Measurements from ENCODE around the gene MDM4. TPM values are rescaled to one million over a fixed set of nuclear protein-coding genes. Genes with fewer than 3 reads are reported as not detected.
A peak's percentile ranks its signal among the peaks of the same experiment; 100 is the strongest.

MDM4 gene
- polyA plus RNA-seq, 2 of the 4 experiments (the other 2 are of a cell fraction), result 4.6 to 48.9 TPM

DNA sequence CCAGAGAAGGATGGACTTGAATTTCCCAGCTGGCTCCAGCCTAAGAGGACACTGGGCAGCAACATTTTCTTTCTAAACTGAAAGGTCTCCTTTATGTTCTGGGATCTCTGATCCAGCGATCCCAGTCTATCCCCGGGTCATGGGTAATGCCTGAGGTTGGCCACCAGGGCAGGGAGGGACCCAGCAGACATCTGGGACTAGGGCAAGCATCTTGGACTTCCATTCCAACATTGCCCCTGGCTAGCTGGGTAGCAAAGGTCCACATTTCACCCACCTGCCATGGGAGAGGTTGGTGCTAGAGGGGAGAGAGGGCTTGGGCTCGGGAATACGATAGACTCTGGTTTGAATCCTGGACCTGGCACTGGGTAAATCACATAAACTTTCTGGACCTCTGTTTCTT lies 84.8 kb downstream of the MDM4 start:
- no peak for TF ChIP-seq NR3C1 (IDR thresholded peaks at IDR 0.05)
- TF ChIP-seq RAD21 (conservative IDR thresholded peaks at IDR 0.05 in 1 of 2, IDR thresholded peaks at IDR 0.05 in 1 of 2), result 0 out of 5 replicates have a peak, but pooled peaks of 1 of the 2 experiments have one; percentile 9
- peak; percentile 23 to 66 for DNase-seq (ENCODE audit: low read depth in 1 of 2, low spot score in 1 of 2)

DNA sequence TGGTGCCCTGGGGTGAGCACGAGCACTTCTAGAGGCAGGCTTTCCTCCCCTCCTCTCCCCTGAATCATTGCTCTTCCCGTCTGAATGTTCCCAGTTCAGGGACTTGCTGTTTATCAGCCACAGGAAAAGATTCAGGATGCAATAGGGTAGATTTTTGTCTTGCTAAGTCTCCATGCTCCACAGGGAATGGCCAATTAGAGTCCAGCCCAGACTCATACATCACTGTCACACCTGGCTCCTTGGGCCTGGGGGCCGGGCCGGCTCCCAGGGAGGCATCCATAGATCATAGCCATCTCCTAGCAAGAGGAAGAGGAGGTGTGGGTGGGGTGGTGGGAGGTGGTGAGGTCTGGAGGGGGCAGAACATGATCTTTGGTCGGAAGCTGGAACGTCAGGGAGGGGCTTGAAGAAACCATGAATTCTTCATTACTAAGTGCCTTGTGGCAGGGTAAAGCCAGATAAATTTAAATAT lies 85.9 kb downstream of the MDM4 start:
- WGBS (ENCODE audit: missing lambda C conversion rate), result 57% methylated on average over 6 of the region's 6 CpGs
- no peak overlapping the region for H3K4me3 ChIP-seq
- H3K4me2 ChIP-seq, result no peak overlapping the region
- no peak overlapping the region for H3K27ac ChIP-seq
- H3K9me3 ChIP-seq, result no peaks in the 10 kb centered on the region
- ATAC-seq (no peak), FAIRE-seq (no peak), DNase-seq (ENCODE audit: low read depth in 1 of 2, low spot score in 1 of 2) (no peak)
- H3K4me1 ChIP-seq, result no peaks in the 10 kb centered on the region
- CTCF ChIA-PET, result interaction anchor here (0.5 to 1.2 kb wide), 3 partner anchors 16 to 466 kb away, joined by 3 read pairs; no protein-coding TSS in a partner anchor
- POLR2A ChIA-PET, result no interaction called here
- TF ChIP-seq KDM1A (IDR thresholded peaks at IDR 0.05; ENCODE audit: low read depth) (no peak), ZFP36 (IDR thresholded peaks at IDR 0.05; ENCODE audit: borderline replicate concordance, partially characterized antibody) (no peak), CHD4 (IDR thresholded peaks at IDR 0.05; ENCODE audit: borderline replicate concordance) (no peak), POLR2AphosphoS2 (conservative IDR thresholded peaks at IDR 0.05; ENCODE audit: low read length) (no peak), ZSCAN20 (CRISPR knock-in tag; IDR thresholded peaks at IDR 0.05) (no peak)

More for the DNA sequence above, 84.8 kb downstream of the MDM4 start:
- Histone ChIP-seq H3K4me1 (no peaks in the 10 kb centered on the region), H3K9me3 (no peaks in the 10 kb centered on the region), H3K4me3 (no peak overlapping the region), H3K27ac (no peak overlapping the region), H3K4me2 (no peak overlapping the region)
- FAIRE-seq (no peak), ATAC-seq (peak; percentile 89 to 93)
- ChIA-PET POLR2A (no interaction called here), CTCF (interaction anchor here (0.9 to 1.6 kb wide), 4 partner anchors 8 to 206 kb away, joined by 3 to 6 read pairs (median 4); no protein-coding TSS in a partner anchor)
- 45% methylated on average over 4 of the region's 4 CpGs for WGBS (ENCODE audit: missing lambda C conversion rate)

DNA sequence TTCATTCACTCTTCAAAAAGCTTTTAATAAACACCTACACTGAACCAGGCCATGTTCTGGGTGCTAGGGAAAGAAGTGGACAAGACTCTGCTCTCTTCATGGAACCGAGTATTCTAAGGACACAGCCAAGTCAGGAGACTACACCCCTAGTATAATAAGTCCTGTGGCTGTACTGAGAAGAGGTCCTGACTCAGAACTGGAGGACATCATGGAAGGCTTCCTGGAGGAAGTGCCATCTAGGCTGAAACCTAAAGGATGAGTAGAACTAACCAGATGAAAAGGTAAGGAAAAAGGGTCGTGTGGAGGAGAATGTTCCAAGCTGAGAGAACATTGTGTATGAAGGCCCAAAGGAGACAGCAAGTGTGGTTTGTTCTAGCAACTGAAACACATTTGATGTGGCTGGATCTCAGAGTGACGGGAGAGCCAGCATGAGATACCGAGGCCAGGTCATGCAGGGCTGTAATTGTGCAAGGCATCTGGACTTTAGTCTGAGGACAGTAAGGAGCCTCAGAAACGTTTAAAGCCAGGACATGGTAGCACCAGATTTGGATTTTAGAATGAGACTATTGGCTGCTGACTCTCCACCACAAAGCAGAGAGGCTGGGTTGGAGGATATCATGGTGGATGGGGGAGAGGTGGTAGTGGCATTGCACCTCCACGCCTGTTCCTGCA lies 86.8 kb downstream of the MDM4 start:
- Histone ChIP-seq H3K9me3 (no peaks in the 10 kb centered on the region), H3K4me2 (no peak overlapping the region), H3K4me3 (no peak overlapping the region), H3K27ac (no peak overlapping the region), H3K4me1 (no peaks in the 10 kb centered on the region)
- 45% methylated on average over 6 of the region's 6 CpGs for WGBS (ENCODE audit: missing lambda C conversion rate)
- no peak for FAIRE-seq
- peak; percentile 65 for TF ChIP-seq ZFP36 (IDR thresholded peaks at IDR 0.05; ENCODE audit: borderline replicate concordance, partially characterized antibody)
- no peak for TF ChIP-seq JUNB (IDR thresholded peaks at IDR 0.05)
- no peak for DNase-seq (ENCODE audit: low read depth in 1 of 2, low spot score in 1 of 2)
- CTCF ChIA-PET, result interaction anchor here (1.1 to 1.2 kb wide), 2 partner anchors 144 to 459 kb away, joined by 3 read pairs; no protein-coding TSS in a partner anchor
- no peak for ATAC-seq
- POLR2A ChIA-PET, result no interaction called here

DNA sequence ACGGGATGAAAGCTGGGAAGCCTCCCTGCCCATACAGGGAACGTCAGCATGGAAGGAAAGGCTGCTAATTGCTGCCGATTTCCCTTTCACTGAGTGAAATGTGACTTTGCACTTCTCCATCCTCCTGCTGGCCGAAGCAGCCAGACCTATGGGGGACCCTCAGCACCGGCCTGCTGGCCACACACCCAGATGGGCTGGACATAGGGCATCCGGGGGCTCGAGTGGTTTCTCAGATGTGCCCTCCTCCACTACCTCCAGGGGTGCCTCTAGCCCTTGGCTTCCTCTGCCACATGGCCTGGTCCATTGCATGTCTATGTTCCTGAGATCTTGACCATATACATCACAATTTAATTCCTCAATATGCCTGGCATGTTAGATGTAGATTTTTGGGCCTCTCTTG lies 89.6 kb downstream of the MDM4 start:
- H3K4me3 ChIP-seq, result no peak overlapping the region
- TF ChIP-seq CHD2 (IDR thresholded peaks at IDR 0.05; ENCODE audit: low read length, partially characterized antibody) (no peak), ZFP36 (IDR thresholded peaks at IDR 0.05; ENCODE audit: borderline replicate concordance, partially characterized antibody) (no peak), FOSB (CRISPR knock-in tag; IDR thresholded peaks at IDR 0.05) (no peak), NFE2L2 (conservative IDR thresholded peaks at IDR 0.05; ENCODE audit: low read length) (no peak), RFX5 (IDR thresholded peaks at IDR 0.05) (no peak), SMC3 (IDR thresholded peaks at IDR 0.05) (no peak), NR3C1 (IDR thresholded peaks at IDR 0.05) (no peak), TFCP2L1 (CRISPR knock-in tag; IDR thresholded peaks at IDR 0.05) (no peak), GATA3 (IDR thresholded peaks at IDR 0.05; ENCODE audit: borderline replicate concordance) (no peak), HOXA7 (CRISPR knock-in tag; IDR thresholded peaks at IDR 0.05) (no peak), ZSCAN20 (CRISPR knock-in tag; IDR thresholded peaks at IDR 0.05) (no peak), NPAS2 (CRISPR knock-in tag; IDR thresholded peaks at IDR 0.05; ENCODE audit: borderline replicate concordance) (no peak), KDM5A (IDR thresholded peaks at IDR 0.05) (no peak), JUN (IDR thresholded peaks at IDR 0.05) (no peak), HEYL (CRISPR knock-in tag; IDR thresholded peaks at IDR 0.05) (no peak), EP300 (IDR thresholded peaks at IDR 0.05) (no peak), EHF (CRISPR knock-in tag; IDR thresholded peaks at IDR 0.05) (no peak), HOXB5 (CRISPR knock-in tag; IDR thresholded peaks at IDR 0.05) (no peak)
- TF ChIP-seq, protein P1, sequence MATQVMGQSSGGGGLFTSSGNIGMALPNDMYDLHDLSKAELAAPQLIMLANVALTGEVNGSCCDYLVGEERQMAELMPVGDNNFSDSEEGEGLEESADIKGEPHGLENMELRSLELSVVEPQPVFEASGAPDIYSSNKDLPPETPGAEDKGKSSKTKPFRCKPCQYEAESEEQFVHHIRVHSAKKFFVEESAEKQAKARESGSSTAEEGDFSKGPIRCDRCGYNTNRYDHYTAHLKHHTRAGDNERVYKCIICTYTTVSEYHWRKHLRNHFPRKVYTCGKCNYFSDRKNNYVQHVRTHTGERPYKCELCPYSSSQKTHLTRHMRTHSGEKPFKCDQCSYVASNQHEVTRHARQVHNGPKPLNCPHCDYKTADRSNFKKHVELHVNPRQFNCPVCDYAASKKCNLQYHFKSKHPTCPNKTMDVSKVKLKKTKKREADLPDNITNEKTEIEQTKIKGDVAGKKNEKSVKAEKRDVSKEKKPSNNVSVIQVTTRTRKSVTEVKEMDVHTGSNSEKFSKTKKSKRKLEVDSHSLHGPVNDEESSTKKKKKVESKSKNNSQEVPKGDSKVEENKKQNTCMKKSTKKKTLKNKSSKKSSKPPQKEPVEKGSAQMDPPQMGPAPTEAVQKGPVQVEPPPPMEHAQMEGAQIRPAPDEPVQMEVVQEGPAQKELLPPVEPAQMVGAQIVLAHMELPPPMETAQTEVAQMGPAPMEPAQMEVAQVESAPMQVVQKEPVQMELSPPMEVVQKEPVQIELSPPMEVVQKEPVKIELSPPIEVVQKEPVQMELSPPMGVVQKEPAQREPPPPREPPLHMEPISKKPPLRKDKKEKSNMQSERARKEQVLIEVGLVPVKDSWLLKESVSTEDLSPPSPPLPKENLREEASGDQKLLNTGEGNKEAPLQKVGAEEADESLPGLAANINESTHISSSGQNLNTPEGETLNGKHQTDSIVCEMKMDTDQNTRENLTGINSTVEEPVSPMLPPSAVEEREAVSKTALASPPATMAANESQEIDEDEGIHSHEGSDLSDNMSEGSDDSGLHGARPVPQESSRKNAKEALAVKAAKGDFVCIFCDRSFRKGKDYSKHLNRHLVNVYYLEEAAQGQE (IDR thresholded peaks at IDR 0.05), result no peak
- TF ChIP-seq, protein P2, sequence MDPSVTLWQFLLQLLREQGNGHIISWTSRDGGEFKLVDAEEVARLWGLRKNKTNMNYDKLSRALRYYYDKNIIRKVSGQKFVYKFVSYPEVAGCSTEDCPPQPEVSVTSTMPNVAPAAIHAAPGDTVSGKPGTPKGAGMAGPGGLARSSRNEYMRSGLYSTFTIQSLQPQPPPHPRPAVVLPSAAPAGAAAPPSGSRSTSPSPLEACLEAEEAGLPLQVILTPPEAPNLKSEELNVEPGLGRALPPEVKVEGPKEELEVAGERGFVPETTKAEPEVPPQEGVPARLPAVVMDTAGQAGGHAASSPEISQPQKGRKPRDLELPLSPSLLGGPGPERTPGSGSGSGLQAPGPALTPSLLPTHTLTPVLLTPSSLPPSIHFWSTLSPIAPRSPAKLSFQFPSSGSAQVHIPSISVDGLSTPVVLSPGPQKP (IDR thresholded peaks at IDR 0.05; ENCODE audit: low read depth, low read length), result no peak
- no peak overlapping the region for H3K27ac ChIP-seq
- no peak for DNase-seq (ENCODE audit: low read depth in 1 of 2, low spot score in 1 of 2)
- CTCF ChIA-PET, result interaction anchor here (2.5 kb wide), 1 partner anchor 40 kb away, joined by 8 read pairs; no protein-coding TSS in a partner anchor
- H3K4me2 ChIP-seq, result no peak overlapping the region
- no peak for ATAC-seq
- no peaks in the 10 kb centered on the region for H3K9me3 ChIP-seq
- 64% methylated on average over 6 of the region's 7 CpGs for WGBS (ENCODE audit: missing lambda C conversion rate)
- H3K4me1 ChIP-seq, result no peaks in the 10 kb centered on the region
- POLR2A ChIA-PET, result no interaction called here
- no peak for FAIRE-seq

Data from A549 (cell line).